ENCODE measurements around the gene TMEM220.
"Not testable (repeated sequence)": the region's sequence is repeated elsewhere in the genome, so short reads cannot be mapped to it uniquely, and the experiment has no call there.

Gene TMEM220

DNA sequence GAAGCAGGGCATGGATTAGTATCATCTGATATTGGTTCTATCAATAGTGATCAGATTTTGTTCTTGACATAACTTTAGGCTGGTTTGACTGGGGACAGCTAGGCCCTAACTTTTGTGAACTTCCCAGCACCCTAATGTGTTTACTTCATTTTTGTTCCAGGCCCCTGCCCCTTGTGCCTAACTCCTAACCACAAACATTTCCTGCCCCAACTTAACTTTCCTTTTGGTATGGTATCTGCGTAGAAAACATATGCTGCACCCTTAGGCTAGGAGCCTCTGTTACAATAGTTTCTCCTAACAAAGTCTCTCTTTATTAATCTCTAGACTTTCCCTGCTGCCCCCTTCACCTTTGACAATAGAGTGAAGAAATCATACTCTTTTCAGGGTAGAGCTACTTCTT lies 30.0 kb downstream of the TMEM220 start:
- no CpG with 5 or more reads among the region's 1 CpG for WGBS (ENCODE audit: insufficient coverage, insufficient read length)
- Histone ChIP-seq H3K4me1 (ENCODE audit: control insufficient read depth, insufficient read depth, low read length) (no peaks in the 10 kb centered on the region; the same call in 1 of the 2 replicates), H3K27me3 (ENCODE audit: control insufficient read depth, insufficient read depth, low read length) (no peaks in the 10 kb centered on the region), H3K4me3 (ENCODE audit: low read length) (no peak overlapping the region), H3K27ac (ENCODE audit: low read length) (no peak overlapping the region), H3K36me3 (ENCODE audit: control insufficient read depth, insufficient read depth, low read length) (no peaks in the 10 kb centered on the region), H3K9me3 (ENCODE audit: control insufficient read depth, insufficient read depth, low read length) (no peaks in the 10 kb centered on the region)
- no peak for DNase-seq (ENCODE audit: low read depth, low spot score)

DNA sequence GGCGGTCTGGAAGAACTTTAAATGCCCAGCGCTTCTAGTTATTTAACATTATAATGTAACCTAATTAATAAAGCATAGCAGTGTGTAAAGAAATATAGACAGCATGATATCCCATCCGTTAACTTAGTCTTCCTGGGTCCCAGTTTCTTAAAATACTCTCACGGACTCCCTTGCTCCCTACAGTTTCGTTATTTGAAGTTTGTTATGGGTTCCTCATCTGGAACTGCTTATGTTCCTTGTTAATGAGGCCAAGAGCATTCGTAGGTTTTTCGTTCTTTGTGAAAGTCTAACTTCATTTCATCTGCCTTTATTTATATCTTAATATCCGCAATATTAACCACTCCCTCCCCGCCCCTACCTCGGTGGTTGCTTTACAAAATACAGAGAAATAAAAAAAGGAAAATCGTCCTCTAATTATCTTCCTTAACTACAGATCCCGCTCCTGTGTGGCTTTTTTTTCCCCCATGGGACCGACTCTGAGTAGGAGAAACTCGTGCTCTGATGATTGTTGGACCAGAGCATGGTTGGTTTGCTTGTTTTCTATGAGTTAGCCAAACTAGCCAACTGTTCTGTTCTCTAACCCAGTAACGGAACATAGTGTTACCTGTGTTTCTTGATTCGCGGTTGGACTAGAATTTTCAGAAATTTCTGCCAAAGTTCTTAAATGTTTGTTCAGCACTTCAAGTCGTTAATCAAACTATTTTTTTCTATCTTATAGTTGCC lies 31.6 kb downstream of the TMEM220 start:
- Histone ChIP-seq H3K4me1 (ENCODE audit: control insufficient read depth, insufficient read depth, low read length) (no peaks in the 10 kb centered on the region; the same call in 1 of the 2 replicates), H3K27ac (ENCODE audit: low read length) (no peak overlapping the region), H3K36me3 (ENCODE audit: control insufficient read depth, insufficient read depth, low read length) (peaks cover 2% of the 10 kb centered on the region; the same call in 1 of the 2 replicates), H3K9me3 (ENCODE audit: control insufficient read depth, insufficient read depth, low read length) (no peaks in the 10 kb centered on the region), H3K27me3 (ENCODE audit: control insufficient read depth, insufficient read depth, low read length) (no peaks in the 10 kb centered on the region), H3K4me3 (ENCODE audit: low read length) (peak overlapping the region; percentile 84; the same call in 1 of the 2 replicates)
- WGBS (ENCODE audit: insufficient coverage, insufficient read length): no CpG with 5 or more reads among the region's 18 CpGs
- no peak for DNase-seq (ENCODE audit: low read depth, low spot score)

DNA sequence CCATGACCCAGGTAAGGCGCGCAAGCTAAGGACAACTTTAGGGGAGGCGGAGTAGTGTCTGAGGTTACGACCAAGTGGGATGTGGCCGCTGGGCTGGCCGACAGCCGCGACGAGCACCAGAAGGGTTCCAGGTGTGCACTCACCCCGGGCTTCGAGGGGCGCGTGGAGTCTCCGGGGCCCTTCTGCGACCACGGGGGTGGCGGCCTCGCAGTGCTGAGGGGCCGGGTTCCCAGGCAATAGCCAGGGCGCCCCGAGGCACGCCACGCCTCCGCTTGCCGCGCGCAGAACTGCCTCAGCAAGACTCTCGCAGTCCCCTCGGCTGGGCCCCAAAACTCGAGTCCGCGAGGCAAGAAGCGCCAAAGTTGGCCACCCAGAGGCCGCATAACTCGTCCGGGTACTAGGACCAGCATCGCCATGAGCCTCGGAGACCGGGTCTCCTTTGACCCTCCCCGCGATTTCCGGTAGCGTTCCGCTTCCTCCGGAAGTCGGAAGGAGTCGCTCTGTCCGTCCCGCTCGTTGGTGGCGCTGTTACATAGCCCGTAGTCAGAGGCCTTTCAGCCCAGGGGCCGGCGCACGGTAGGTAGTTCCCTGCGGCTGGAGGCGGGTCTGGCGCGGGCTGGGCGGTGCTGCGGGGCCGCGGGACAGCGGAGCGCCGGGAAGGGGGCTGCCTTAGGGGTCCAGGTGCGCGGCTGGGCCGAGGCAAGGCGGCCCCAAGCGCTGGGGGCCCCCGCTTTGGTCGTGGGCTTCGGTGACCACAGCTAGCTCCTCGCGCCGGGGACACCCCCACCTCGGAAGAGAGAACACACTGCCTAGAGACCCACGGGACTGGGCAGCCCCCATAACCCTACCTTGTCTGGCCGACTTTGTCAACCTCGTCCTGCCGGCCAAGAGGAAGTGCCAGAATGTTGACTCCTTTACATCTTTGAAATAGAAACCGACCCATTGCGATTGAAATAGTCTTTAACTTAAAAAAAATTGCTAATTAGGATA lies 32.4 kb downstream of the TMEM220 start, which contains the start of the genes ADPRM and SCO1:
ADPRM (plus strand) TSS at position 503 of the 990 bp plus-strand sequence. CDS start 7,333 bp downstream, outside the sequence.
SCO1 (minus strand) TSS at position 442 of the 990 bp plus-strand sequence; CDS start at position 416, 26 bp downstream.
- DNase-seq (ENCODE audit: low read depth, low spot score): peak; percentile 87
- H3K36me3 ChIP-seq (ENCODE audit: control insufficient read depth, insufficient read depth, low read length): peaks cover 5% of the 10 kb centered on the region; the same call in 1 of the 2 replicates
- no peaks in the 10 kb centered on the region for H3K27me3 ChIP-seq (ENCODE audit: control insufficient read depth, insufficient read depth, low read length)
- H3K4me3 ChIP-seq (ENCODE audit: low read length): peak within 1 kb of the TSS; percentile 84
- no CpG with 5 or more reads among the region's 84 CpGs for WGBS (ENCODE audit: insufficient coverage, insufficient read length)
- H3K4me1 ChIP-seq (ENCODE audit: control insufficient read depth, insufficient read depth, low read length): no peaks in the 10 kb centered on the region; the same call in 1 of the 2 replicates
- H3K27ac ChIP-seq (ENCODE audit: low read length): no peak within 1 kb of the TSS
- no peaks in the 10 kb centered on the region for H3K9me3 ChIP-seq (ENCODE audit: control insufficient read depth, insufficient read depth, low read length)

DNA sequence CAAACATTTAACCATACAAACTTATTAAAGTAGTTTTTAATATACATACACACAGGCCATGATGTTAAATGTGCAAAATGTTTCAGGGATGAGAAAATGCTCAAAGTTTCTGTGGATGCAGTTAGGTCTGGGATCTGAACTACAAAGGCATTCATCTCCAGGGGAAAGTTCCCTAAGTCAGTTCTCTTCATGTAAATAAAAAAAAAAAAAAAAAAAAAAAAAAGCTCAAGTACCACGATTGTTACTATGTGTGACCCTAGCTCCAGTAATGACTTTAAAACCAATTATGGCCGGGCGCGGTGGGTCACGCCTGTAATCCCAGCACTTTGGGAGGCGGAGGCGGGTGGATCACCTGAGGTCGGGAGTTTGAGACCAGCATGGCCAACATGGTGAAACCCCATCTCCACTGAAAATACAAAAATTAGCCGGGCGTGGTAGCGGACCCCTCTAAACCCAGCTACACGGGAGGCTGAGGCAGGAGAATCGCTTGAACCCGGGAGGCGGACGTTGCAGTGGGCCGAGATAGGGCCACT lies 33.9 kb downstream of the TMEM220 start:
- no CpG with 5 or more reads among the region's 17 CpGs for WGBS (ENCODE audit: insufficient coverage, insufficient read length)
- not testable (repeated sequence) for H3K4me1 ChIP-seq (ENCODE audit: control insufficient read depth, insufficient read depth, low read length); H3K27ac ChIP-seq (ENCODE audit: low read length); H3K4me3 ChIP-seq (ENCODE audit: low read length); H3K27me3 ChIP-seq (ENCODE audit: control insufficient read depth, insufficient read depth, low read length); DNase-seq (ENCODE audit: low read depth, low spot score); H3K9me3 ChIP-seq (ENCODE audit: control insufficient read depth, insufficient read depth, low read length)
- H3K36me3 ChIP-seq (ENCODE audit: control insufficient read depth, insufficient read depth, low read length): peaks cover 12% of the 10 kb centered on the region; the same call in 1 of the 2 replicates

DNA sequence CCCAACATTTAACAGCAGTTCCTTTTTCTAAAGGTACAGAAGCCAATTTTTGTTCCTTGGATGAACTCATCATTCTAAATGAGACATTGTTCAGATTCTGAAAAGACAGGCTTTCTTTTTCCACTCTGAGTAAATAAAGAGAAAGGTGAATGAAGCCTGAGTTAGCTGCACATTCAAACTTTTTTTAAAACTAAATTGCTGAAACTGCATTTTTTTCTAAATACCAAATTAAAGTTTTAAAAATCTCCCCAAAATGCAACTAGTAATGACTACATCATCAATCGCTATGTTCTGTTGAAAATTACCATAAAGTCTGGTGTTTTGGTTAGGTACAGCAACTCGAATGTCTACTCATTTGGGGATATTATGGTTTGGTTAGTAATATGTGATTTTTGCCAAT lies 42.3 kb downstream of the TMEM220 start:
- Histone ChIP-seq H3K36me3 (ENCODE audit: control insufficient read depth, insufficient read depth, low read length) (peaks cover 11% of the 10 kb centered on the region; the same call in 1 of the 2 replicates), H3K4me1 (ENCODE audit: control insufficient read depth, insufficient read depth, low read length) (no peaks in the 10 kb centered on the region), H3K4me3 (ENCODE audit: low read length) (no peak overlapping the region), H3K27ac (ENCODE audit: low read length) (no peak overlapping the region), H3K9me3 (ENCODE audit: control insufficient read depth, insufficient read depth, low read length) (no peaks in the 10 kb centered on the region), H3K27me3 (ENCODE audit: control insufficient read depth, insufficient read depth, low read length) (no peaks in the 10 kb centered on the region)
- DNase-seq (ENCODE audit: low read depth, low spot score): no peak
- WGBS (ENCODE audit: insufficient coverage, insufficient read length): no CpG with 5 or more reads among the region's 2 CpGs

DNA sequence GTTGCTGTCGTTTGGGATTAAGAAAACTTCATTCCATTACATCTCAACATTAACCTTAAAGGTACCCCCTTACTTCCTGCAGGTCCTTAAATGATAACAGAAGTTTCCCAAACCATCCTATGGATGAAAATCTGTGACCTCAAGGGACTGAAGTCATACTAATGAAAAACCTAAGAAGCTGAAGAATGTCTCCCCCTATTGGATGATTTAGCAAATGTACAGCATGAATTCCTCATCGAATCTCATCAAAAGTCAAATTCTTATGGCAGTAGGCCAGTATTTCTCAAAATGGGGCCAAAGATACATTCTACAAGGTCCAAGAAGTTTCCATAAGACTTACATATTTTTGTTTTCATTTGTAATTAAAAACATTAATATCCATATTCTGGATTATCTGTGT lies 46.0 kb downstream of the TMEM220 start:
- peaks cover 4% of the 10 kb centered on the region; the same call in 1 of the 2 replicates for H3K36me3 ChIP-seq (ENCODE audit: control insufficient read depth, insufficient read depth, low read length)
- H3K27ac ChIP-seq (ENCODE audit: low read length): no peak overlapping the region
- no peak for DNase-seq (ENCODE audit: low read depth, low spot score)
- no peaks in the 10 kb centered on the region for H3K4me1 ChIP-seq (ENCODE audit: control insufficient read depth, insufficient read depth, low read length)
- H3K9me3 ChIP-seq (ENCODE audit: control insufficient read depth, insufficient read depth, low read length): no peaks in the 10 kb centered on the region
- WGBS (ENCODE audit: insufficient coverage, insufficient read length): no CpG with 5 or more reads among the region's 2 CpGs
- H3K4me3 ChIP-seq (ENCODE audit: low read length): no peak overlapping the region
- H3K27me3 ChIP-seq (ENCODE audit: control insufficient read depth, insufficient read depth, low read length): no peaks in the 10 kb centered on the region

DNA sequence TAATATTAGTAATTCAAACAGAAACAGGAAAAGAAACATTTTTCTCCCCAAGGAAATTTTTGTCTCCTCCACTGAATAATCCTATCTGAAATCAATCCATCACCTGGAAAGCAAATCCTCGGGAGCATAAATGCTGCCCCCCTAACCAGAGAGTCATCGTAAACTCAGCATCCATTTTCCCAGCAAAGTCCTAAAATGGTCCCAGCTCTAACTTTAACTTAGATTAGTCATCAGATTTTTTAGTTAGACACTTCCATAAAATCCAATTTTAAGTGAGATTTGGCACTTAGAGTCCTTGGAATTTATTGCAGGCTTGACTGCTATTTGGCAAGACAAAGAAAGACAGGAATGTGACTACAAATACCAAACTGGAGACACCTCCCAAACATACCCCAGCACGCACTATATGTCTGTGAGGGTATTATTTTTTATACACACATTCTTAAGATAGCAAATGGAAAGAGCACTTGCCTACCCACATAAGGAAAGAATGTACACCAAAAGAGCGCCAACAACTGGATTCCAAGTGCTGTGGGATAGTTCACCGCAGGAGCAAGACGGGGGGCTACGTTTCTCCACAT lies 47.9 kb downstream of the TMEM220 start:
- no peak overlapping the region for H3K27ac ChIP-seq (ENCODE audit: low read length)
- H3K4me1 ChIP-seq (ENCODE audit: control insufficient read depth, insufficient read depth, low read length): no peaks in the 10 kb centered on the region
- no peak overlapping the region for H3K4me3 ChIP-seq (ENCODE audit: low read length)
- DNase-seq (ENCODE audit: low read depth, low spot score): no peak
- no peaks in the 10 kb centered on the region for H3K9me3 ChIP-seq (ENCODE audit: control insufficient read depth, insufficient read depth, low read length)
- no peaks in the 10 kb centered on the region for H3K27me3 ChIP-seq (ENCODE audit: control insufficient read depth, insufficient read depth, low read length)
- peaks cover 4% of the 10 kb centered on the region; the same call in 1 of the 2 replicates for H3K36me3 ChIP-seq (ENCODE audit: control insufficient read depth, insufficient read depth, low read length)
- no CpG with 5 or more reads among the region's 7 CpGs for WGBS (ENCODE audit: insufficient coverage, insufficient read length)

DNA sequence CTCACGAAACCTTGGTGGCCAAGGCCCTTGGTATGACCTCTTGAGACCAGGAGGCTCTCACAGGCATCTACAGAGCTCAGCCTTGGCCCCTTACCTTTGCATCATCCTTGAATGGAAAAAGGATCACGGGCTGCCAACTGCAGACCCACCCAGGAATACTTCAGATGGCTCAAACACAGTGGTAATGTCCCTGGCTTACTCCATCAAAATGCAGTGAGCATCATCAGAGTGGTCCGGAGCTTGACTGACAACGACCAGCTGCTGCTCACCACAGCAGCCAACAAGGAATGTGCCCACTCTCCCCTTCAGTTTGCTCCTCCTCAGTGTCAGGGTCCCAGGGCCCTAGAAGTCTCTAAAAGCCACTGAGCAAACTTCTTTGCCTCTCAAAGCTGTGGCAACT lies 55.1 kb downstream of the TMEM220 start:
- Histone ChIP-seq H3K4me1 (ENCODE audit: control insufficient read depth, insufficient read depth, low read length) (no peaks in the 10 kb centered on the region), H3K9me3 (ENCODE audit: control insufficient read depth, insufficient read depth, low read length) (no peaks in the 10 kb centered on the region), H3K4me3 (ENCODE audit: low read length) (no peak overlapping the region), H3K36me3 (ENCODE audit: control insufficient read depth, insufficient read depth, low read length) (no peaks in the 10 kb centered on the region; the same call in 1 of the 2 replicates), H3K27me3 (ENCODE audit: control insufficient read depth, insufficient read depth, low read length) (no peaks in the 10 kb centered on the region), H3K27ac (ENCODE audit: low read length) (no peak overlapping the region)
- WGBS (ENCODE audit: insufficient coverage, insufficient read length): no CpG with 5 or more reads among the region's 4 CpGs
- DNase-seq (ENCODE audit: low read depth, low spot score): no peak

DNA sequence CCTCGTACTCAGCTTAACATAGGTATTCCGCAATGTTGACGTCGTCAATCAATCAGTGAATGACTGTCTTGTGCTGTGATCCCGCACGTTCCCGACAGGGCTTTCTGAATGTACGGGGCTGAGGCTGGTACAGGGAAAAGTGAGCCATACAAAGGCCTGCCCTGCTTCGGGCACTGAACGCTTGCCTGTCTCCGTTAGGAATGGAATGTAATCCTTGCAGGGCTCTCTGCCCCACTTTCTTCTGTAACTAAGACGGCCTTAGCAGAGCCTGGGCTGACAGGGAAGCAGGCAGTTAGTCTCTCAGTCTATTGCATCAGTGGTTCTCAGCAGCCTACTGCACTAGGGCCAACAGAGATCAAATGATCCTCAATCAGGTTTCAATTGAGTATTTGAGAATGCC lies 56.5 kb downstream of the TMEM220 start:
- Histone ChIP-seq H3K9me3 (ENCODE audit: control insufficient read depth, insufficient read depth, low read length) (no peaks in the 10 kb centered on the region), H3K36me3 (ENCODE audit: control insufficient read depth, insufficient read depth, low read length) (no peaks in the 10 kb centered on the region; the same call in 1 of the 2 replicates), H3K4me1 (ENCODE audit: control insufficient read depth, insufficient read depth, low read length) (no peaks in the 10 kb centered on the region), H3K27ac (ENCODE audit: low read length) (no peak overlapping the region), H3K27me3 (ENCODE audit: control insufficient read depth, insufficient read depth, low read length) (no peaks in the 10 kb centered on the region), H3K4me3 (ENCODE audit: low read length) (no peak overlapping the region)
- WGBS (ENCODE audit: insufficient coverage, insufficient read length): no CpG with 5 or more reads among the region's 12 CpGs
- no peak for DNase-seq (ENCODE audit: low read depth, low spot score)

DNA sequence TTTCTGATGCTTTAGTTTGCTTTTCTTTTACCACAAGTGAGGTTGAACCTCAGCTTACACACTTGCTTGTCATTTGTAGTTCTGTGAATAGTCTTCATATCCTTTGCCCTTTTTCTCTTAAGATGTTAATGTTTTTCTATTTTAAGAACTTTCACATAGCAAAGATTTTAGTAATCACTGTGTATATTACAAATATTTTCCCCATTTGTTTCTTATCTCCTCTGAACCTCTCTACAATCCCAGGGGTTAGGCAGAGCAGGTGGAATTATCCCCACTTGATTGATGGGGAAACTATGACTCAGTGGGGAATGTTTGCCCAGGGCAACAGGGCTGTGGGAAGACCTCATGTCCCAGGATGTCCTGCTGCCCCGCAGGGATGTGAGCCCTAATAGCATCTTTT lies 61.0 kb downstream of the TMEM220 start:
- no CpG with 5 or more reads among the region's 1 CpG for WGBS (ENCODE audit: insufficient coverage, insufficient read length)
- Histone ChIP-seq H3K4me1 (ENCODE audit: control insufficient read depth, insufficient read depth, low read length) (no peaks in the 10 kb centered on the region), H3K9me3 (ENCODE audit: control insufficient read depth, insufficient read depth, low read length) (no peaks in the 10 kb centered on the region)

More for the DNA sequence above, 61.0 kb downstream of the TMEM220 start:
- Histone ChIP-seq H3K36me3 (ENCODE audit: control insufficient read depth, insufficient read depth, low read length) (no peaks in the 10 kb centered on the region), H3K27me3 (ENCODE audit: control insufficient read depth, insufficient read depth, low read length) (no peaks in the 10 kb centered on the region), H3K27ac (ENCODE audit: low read length) (no peak overlapping the region), H3K4me3 (ENCODE audit: low read length) (no peak overlapping the region)
- no peak for DNase-seq (ENCODE audit: low read depth, low spot score)

Measured in iPS DF 6.9 (cell line).